ENCODE measurements around the gene SLC30A7. TPM values are rescaled to one million over a fixed set of nuclear protein-coding genes. Genes with fewer than 3 reads are reported as not detected.

The SLC30A7 gene
- polyA plus RNA-seq, 4 donors, result 2.0 to 22.1 (median 4.0) TPM

- no peaks in the 10 kb centered on the region for H3K27me3 ChIP-seq (ENCODE audit: control insufficient read depth in 3 of 3, insufficient read depth in 3 of 3, low read length in 3 of 3)
- no peaks in the 10 kb centered on the region for H3K4me1 ChIP-seq (ENCODE audit: control insufficient read depth in 3 of 3, insufficient read depth in 2 of 3, low read depth in 1 of 3, low read length in 2 of 3)
- WGBS, 3 donors, result 87 to 91% (median 90%) methylated on average over 5 of the region's 5 CpGs
- no peaks in the 10 kb centered on the region for H3K9me3 ChIP-seq (ENCODE audit: control insufficient read depth in 2 of 2, insufficient read depth in 1 of 2, low read depth in 1 of 2, low read length in 1 of 2)
- no peak overlapping the region for H3K27ac ChIP-seq (ENCODE audit: low read depth in 1 of 3, low read length in 2 of 3)
- H3K36me3 ChIP-seq (ENCODE audit: control insufficient read depth in 3 of 3, insufficient read depth in 2 of 3, low read depth in 1 of 3, low read length in 3 of 3), result peaks cover 0 to 3% (median 0%) of the 10 kb centered on the region in 3 donors
- FAIRE-seq, result no peak
- no peak for DNase-seq
- H3K4me3 ChIP-seq (ENCODE audit: low read depth in 1 of 3, low read length in 3 of 3), result no peak overlapping the region
Measured at GRCh38 chr1:100959502-100960060, 63.7 kb downstream of the SLC30A7 start.

DNA sequence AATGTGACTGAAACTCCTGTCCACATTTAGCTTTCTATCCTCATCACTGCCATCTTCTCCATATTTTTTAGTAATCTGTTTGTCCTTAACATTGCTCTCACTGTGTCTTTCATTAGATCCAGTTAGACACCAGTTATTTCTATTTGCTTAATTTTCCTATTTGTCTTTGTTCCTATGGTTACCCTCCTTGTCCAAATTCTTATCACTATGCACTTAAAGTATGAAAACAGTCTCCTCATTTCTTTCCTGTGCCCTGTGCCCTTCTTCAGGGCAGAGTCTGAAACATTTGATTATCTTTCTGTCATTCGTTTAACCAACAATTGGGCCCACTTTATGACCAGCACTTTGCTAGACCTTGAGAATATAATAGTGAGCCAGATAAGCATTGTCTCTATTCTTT is 64.2 kb downstream of the SLC30A7 start:
- Histone ChIP-seq H3K36me3 (ENCODE audit: control insufficient read depth in 3 of 3, insufficient read depth in 2 of 3, low read depth in 1 of 3, low read length in 3 of 3) (peaks cover 0 to 3% (median 0%) of the 10 kb centered on the region in 3 donors), H3K4me1 (ENCODE audit: control insufficient read depth in 3 of 3, insufficient read depth in 2 of 3, low read depth in 1 of 3, low read length in 2 of 3) (no peaks in the 10 kb centered on the region), H3K27me3 (ENCODE audit: control insufficient read depth in 3 of 3, insufficient read depth in 3 of 3, low read length in 3 of 3) (no peaks in the 10 kb centered on the region), H3K9me3 (ENCODE audit: control insufficient read depth in 2 of 2, insufficient read depth in 1 of 2, low read depth in 1 of 2, low read length in 1 of 2) (no peaks in the 10 kb centered on the region), H3K4me3 (ENCODE audit: low read depth in 1 of 3, low read length in 3 of 3) (no peak overlapping the region), H3K27ac (ENCODE audit: low read depth in 1 of 3, low read length in 2 of 3) (no peak overlapping the region)
- FAIRE-seq (no peak), DNase-seq (no peak)
- WGBS, 3 donors, result 43 to 77% (median 61%) methylated on average over 1 of the region's 1 CpG

- H3K27me3 ChIP-seq (ENCODE audit: control insufficient read depth in 3 of 3, insufficient read depth in 3 of 3, low read length in 3 of 3), result no peaks in the 10 kb centered on the region
- H3K27ac ChIP-seq (ENCODE audit: low read depth in 1 of 3, low read length in 2 of 3), result no peak overlapping the region
- no peaks in the 10 kb centered on the region for H3K9me3 ChIP-seq (ENCODE audit: control insufficient read depth in 2 of 2, insufficient read depth in 1 of 2, low read depth in 1 of 2, low read length in 1 of 2)
- DNase-seq (no peak), FAIRE-seq (no peak)
- H3K36me3 ChIP-seq (ENCODE audit: control insufficient read depth in 3 of 3, insufficient read depth in 2 of 3, low read depth in 1 of 3, low read length in 3 of 3), result peaks cover 3 to 11% (median 7%) of the 10 kb centered on the region in 3 donors
- H3K4me3 ChIP-seq (ENCODE audit: low read depth in 1 of 3, low read length in 3 of 3), result no peak overlapping the region
- H3K4me1 ChIP-seq (ENCODE audit: control insufficient read depth in 3 of 3, insufficient read depth in 2 of 3, low read depth in 1 of 3, low read length in 2 of 3), result no peaks in the 10 kb centered on the region
- WGBS, 3 donors, result 57 to 71% (median 62%) methylated on average over 1 of the region's 1 CpG
Measured at GRCh38 chr1:100968621-100969020, 72.7 kb downstream of the SLC30A7 start.

DNA sequence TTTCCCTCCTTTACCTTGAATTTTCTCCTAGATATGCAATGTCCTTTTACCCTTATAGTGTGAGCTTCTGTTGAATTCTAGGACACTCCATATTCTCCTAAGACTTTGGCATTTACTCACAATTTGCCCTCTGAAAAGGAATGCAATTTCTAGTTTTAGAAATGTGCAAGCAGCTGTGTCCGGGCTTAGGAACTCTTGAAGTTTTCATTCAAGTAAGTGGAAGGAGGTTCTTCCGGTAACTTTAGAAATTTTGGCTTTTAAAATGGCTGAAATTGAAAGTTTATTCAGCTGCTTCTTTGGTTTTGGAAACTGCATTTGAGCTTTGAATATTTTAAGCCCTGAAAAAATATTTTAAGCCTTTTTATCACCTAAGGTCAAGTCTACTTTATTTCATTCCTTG is 73.4 kb downstream of the SLC30A7 start:
- WGBS, 3 donors, result 73 to 92% (median 91%) methylated on average over 2 of the region's 2 CpGs
- Histone ChIP-seq H3K27me3 (ENCODE audit: control insufficient read depth in 3 of 3, insufficient read depth in 3 of 3, low read length in 3 of 3) (no peaks in the 10 kb centered on the region), H3K36me3 (ENCODE audit: control insufficient read depth in 3 of 3, insufficient read depth in 2 of 3, low read depth in 1 of 3, low read length in 3 of 3) (peaks cover 3 to 11% (median 7%) of the 10 kb centered on the region in 3 donors), H3K4me3 (ENCODE audit: low read depth in 1 of 3, low read length in 3 of 3) (no peak overlapping the region), H3K4me1 (ENCODE audit: control insufficient read depth in 3 of 3, insufficient read depth in 2 of 3, low read depth in 1 of 3, low read length in 2 of 3) (no peaks in the 10 kb centered on the region), H3K9me3 (ENCODE audit: control insufficient read depth in 2 of 2, insufficient read depth in 1 of 2, low read depth in 1 of 2, low read length in 1 of 2) (no peaks in the 10 kb centered on the region), H3K27ac (ENCODE audit: low read depth in 1 of 3, low read length in 2 of 3) (no peak overlapping the region)
- FAIRE-seq (no peak), DNase-seq (no peak)

- H3K36me3 ChIP-seq (ENCODE audit: control insufficient read depth in 3 of 3, insufficient read depth in 2 of 3, low read depth in 1 of 3, low read length in 3 of 3), result peaks cover 7 to 12% (median 11%) of the 10 kb centered on the region in 3 donors
- no peaks in the 10 kb centered on the region for H3K9me3 ChIP-seq (ENCODE audit: control insufficient read depth in 2 of 2, insufficient read depth in 1 of 2, low read depth in 1 of 2, low read length in 1 of 2)
- H3K27ac ChIP-seq (ENCODE audit: low read depth in 1 of 3, low read length in 2 of 3), result no peak overlapping the region
- no peaks in the 10 kb centered on the region for H3K4me1 ChIP-seq (ENCODE audit: control insufficient read depth in 3 of 3, insufficient read depth in 2 of 3, low read depth in 1 of 3, low read length in 2 of 3)
- DNase-seq, result no peak
- no peak overlapping the region for H3K4me3 ChIP-seq (ENCODE audit: low read depth in 1 of 3, low read length in 3 of 3)
- H3K27me3 ChIP-seq (ENCODE audit: control insufficient read depth in 3 of 3, insufficient read depth in 3 of 3, low read length in 3 of 3), result no peaks in the 10 kb centered on the region
- FAIRE-seq, result no peak
- WGBS, 3 donors, result 95 to 100% (median 97%) methylated on average over 1 of the region's 1 CpG
Measured at GRCh38 chr1:100971021-100971420, 75.1 kb downstream of the SLC30A7 start.

GRCh38 chr1:100972185-100972584 is 76.3 kb downstream of the SLC30A7 start:
- H3K4me3 ChIP-seq (ENCODE audit: low read depth in 1 of 3, low read length in 3 of 3), result no peak overlapping the region
- no peaks in the 10 kb centered on the region for H3K4me1 ChIP-seq (ENCODE audit: control insufficient read depth in 3 of 3, insufficient read depth in 2 of 3, low read depth in 1 of 3, low read length in 2 of 3)
- FAIRE-seq (no peak), DNase-seq (no peak)
- WGBS, 3 donors, result 65 to 90% (median 85%) methylated on average over 1 of the region's 1 CpG
- H3K9me3 ChIP-seq (ENCODE audit: control insufficient read depth in 2 of 2, insufficient read depth in 1 of 2, low read depth in 1 of 2, low read length in 1 of 2), result no peaks in the 10 kb centered on the region
- H3K27ac ChIP-seq (ENCODE audit: low read depth in 1 of 3, low read length in 2 of 3), result no peak overlapping the region
- peaks cover 5 to 10% (median 6%) of the 10 kb centered on the region in 3 donors for H3K36me3 ChIP-seq (ENCODE audit: control insufficient read depth in 3 of 3, insufficient read depth in 2 of 3, low read depth in 1 of 3, low read length in 3 of 3)
- H3K27me3 ChIP-seq (ENCODE audit: control insufficient read depth in 3 of 3, insufficient read depth in 3 of 3, low read length in 3 of 3), result no peaks in the 10 kb centered on the region

DNA sequence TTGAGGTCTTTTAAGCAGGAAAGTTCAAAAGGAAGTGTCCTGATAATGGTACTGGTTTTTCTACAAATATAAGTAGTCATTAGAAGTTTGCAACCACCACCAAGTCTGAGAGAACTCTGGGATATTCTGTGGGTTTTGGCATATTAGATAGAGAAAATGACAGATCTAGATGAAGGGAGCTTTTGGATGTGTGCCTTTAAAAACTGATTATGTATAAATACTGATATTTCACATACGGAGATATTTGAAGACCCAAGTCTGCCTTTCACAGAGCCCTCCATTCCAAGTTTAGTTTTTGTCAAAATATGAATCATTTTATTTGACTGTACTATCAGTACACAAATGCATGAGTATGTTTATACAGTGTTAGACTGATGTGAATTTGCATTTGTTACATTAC is 81.0 kb downstream of the SLC30A7 start:
- no peak overlapping the region for H3K4me3 ChIP-seq (ENCODE audit: low read depth in 1 of 3, low read length in 3 of 3)
- H3K9me3 ChIP-seq (ENCODE audit: control insufficient read depth in 2 of 2, insufficient read depth in 1 of 2, low read depth in 1 of 2, low read length in 1 of 2), result no peaks in the 10 kb centered on the region
- no peaks in the 10 kb centered on the region for H3K27me3 ChIP-seq (ENCODE audit: control insufficient read depth in 3 of 3, insufficient read depth in 3 of 3, low read length in 3 of 3)
- no peak for DNase-seq
- FAIRE-seq, result no peak
- 82 to 97% (median 89%) methylated on average over 1 of the region's 1 CpG for WGBS, 3 donors
- H3K27ac ChIP-seq (ENCODE audit: low read depth in 1 of 3, low read length in 2 of 3), result no peak overlapping the region
- H3K4me1 ChIP-seq (ENCODE audit: control insufficient read depth in 3 of 3, insufficient read depth in 2 of 3, low read depth in 1 of 3, low read length in 2 of 3), result no peaks in the 10 kb centered on the region
- peaks cover 5 to 8% (median 7%) of the 10 kb centered on the region in 3 donors for H3K36me3 ChIP-seq (ENCODE audit: control insufficient read depth in 3 of 3, insufficient read depth in 2 of 3, low read depth in 1 of 3, low read length in 3 of 3)

GRCh38 chr1:100979631-100980030 is 83.7 kb downstream of the SLC30A7 start:
- DNase-seq (no peak), FAIRE-seq (no peak)
- no peak overlapping the region for H3K4me3 ChIP-seq (ENCODE audit: low read depth in 1 of 3, low read length in 3 of 3)
- WGBS, 3 donors, result 98 to 100% (median 100%) methylated on average over 2 of the region's 2 CpGs
- no peaks in the 10 kb centered on the region for H3K27me3 ChIP-seq (ENCODE audit: control insufficient read depth in 3 of 3, insufficient read depth in 3 of 3, low read length in 3 of 3)
- H3K36me3 ChIP-seq (ENCODE audit: control insufficient read depth in 3 of 3, insufficient read depth in 2 of 3, low read depth in 1 of 3, low read length in 3 of 3), result peaks cover 5 to 14% (median 7%) of the 10 kb centered on the region in 3 donors
- no peak overlapping the region for H3K27ac ChIP-seq (ENCODE audit: low read depth in 1 of 3, low read length in 2 of 3)
- no peaks in the 10 kb centered on the region for H3K4me1 ChIP-seq (ENCODE audit: control insufficient read depth in 3 of 3, insufficient read depth in 2 of 3, low read depth in 1 of 3, low read length in 2 of 3)
- no peaks in the 10 kb centered on the region for H3K9me3 ChIP-seq (ENCODE audit: control insufficient read depth in 2 of 2, insufficient read depth in 1 of 2, low read depth in 1 of 2, low read length in 1 of 2)

DNA sequence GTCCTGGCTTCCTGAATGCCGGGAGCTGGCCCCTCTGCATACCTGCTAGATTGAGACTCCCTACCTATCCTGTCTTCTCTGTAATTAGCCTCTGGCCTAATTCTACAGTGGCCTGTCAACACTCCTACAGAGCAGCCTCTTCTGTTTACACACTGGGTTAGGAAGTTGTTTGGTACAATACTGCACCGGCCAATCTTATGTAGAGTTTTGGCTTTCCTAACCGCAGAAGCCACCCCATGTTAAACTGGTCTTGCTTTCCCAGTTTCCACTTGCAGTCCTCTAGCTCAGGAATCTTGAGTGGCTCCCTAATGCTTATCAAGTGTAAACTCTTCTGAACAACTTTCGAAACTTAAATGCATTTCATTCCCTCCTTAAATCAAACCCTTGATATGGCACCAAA is 86.9 kb downstream of the SLC30A7 start:
- FAIRE-seq (no peak), DNase-seq (no peak)
- H3K27ac ChIP-seq (ENCODE audit: low read depth in 1 of 3, low read length in 2 of 3), result no peak overlapping the region
- H3K4me1 ChIP-seq (ENCODE audit: control insufficient read depth in 3 of 3, insufficient read depth in 2 of 3, low read depth in 1 of 3, low read length in 2 of 3), result no peaks in the 10 kb centered on the region
- peaks cover 0 to 8% (median under 1%) of the 10 kb centered on the region in 3 donors for H3K36me3 ChIP-seq (ENCODE audit: control insufficient read depth in 3 of 3, insufficient read depth in 2 of 3, low read depth in 1 of 3, low read length in 3 of 3)
- no peaks in the 10 kb centered on the region for H3K27me3 ChIP-seq (ENCODE audit: control insufficient read depth in 3 of 3, insufficient read depth in 3 of 3, low read length in 3 of 3)
- H3K4me3 ChIP-seq (ENCODE audit: low read depth in 1 of 3, low read length in 3 of 3), result no peak overlapping the region
- WGBS, 3 donors, result 86 to 95% (median 89%) methylated on average over 4 of the region's 4 CpGs
- no peaks in the 10 kb centered on the region for H3K9me3 ChIP-seq (ENCODE audit: control insufficient read depth in 2 of 2, insufficient read depth in 1 of 2, low read depth in 1 of 2, low read length in 1 of 2)

Data from small intestine (tissue), 7 donors.